ENCODE data around the gene NXF1. TPM values are rescaled to one million over a fixed set of nuclear protein-coding genes. Genes with fewer than 3 reads are reported as not detected.

Gene NXF1
- total and polyA plus RNA-seq, 2 of the 13 experiments (the other 11 are each of a cell fraction or from before 2014, with no cell fraction given) = 30.4 to 30.9 TPM

- TF ChIP-seq ZNF572 (CRISPR knock-in tag; IDR thresholded peaks at IDR 0.05) (peak; percentile 68; the same call in 1 of the 2 replicates), SIN3B (IDR thresholded peaks at IDR 0.05; ENCODE audit: low read length) (peak; percentile 55; the same call in 1 of the 2 replicates), SMAD9 (CRISPR knock-in tag; IDR thresholded peaks at IDR 0.05) (peak; percentile 79; the same call in 1 of the 2 replicates), ZNF382 (CRISPR knock-in tag; IDR thresholded peaks at IDR 0.05; ENCODE audit: borderline replicate concordance) (no peak), GATAD1 (CRISPR knock-in tag; IDR thresholded peaks at IDR 0.05) (peak; percentile 92), XRCC5 (optimal IDR thresholded peaks at IDR 0.05; ENCODE audit: low read length) (peak; percentile 71), ZNF660 (CRISPR knock-in tag; IDR thresholded peaks at IDR 0.05; ENCODE audit: borderline replicate concordance, low read depth) (no peak), GMEB2 (CRISPR knock-in tag; IDR thresholded peaks at IDR 0.05; ENCODE audit: low read depth) (no peak), FIP1L1 (IDR thresholded peaks at IDR 0.05; ENCODE audit: borderline replicate concordance, insufficient read depth, low read depth, low read length) (no peak), ZNF644 (CRISPR knock-in tag; IDR thresholded peaks at IDR 0.05; ENCODE audit: low read depth) (no peak), MTF1 (CRISPR knock-in tag; IDR thresholded peaks at IDR 0.05) (no peak)
- TF ChIP-seq, protein P1, sequence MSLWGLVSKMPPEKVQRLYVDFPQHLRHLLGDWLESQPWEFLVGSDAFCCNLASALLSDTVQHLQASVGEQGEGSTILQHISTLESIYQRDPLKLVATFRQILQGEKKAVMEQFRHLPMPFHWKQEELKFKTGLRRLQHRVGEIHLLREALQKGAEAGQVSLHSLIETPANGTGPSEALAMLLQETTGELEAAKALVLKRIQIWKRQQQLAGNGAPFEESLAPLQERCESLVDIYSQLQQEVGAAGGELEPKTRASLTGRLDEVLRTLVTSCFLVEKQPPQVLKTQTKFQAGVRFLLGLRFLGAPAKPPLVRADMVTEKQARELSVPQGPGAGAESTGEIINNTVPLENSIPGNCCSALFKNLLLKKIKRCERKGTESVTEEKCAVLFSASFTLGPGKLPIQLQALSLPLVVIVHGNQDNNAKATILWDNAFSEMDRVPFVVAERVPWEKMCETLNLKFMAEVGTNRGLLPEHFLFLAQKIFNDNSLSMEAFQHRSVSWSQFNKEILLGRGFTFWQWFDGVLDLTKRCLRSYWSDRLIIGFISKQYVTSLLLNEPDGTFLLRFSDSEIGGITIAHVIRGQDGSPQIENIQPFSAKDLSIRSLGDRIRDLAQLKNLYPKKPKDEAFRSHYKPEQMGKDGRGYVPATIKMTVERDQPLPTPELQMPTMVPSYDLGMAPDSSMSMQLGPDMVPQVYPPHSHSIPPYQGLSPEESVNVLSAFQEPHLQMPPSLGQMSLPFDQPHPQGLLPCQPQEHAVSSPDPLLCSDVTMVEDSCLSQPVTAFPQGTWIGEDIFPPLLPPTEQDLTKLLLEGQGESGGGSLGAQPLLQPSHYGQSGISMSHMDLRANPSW (CRISPR knock-in tag; IDR thresholded peaks at IDR 0.05; ENCODE audit: borderline replicate concordance) = no peak; the same call in 1 of the 2 replicates
- TF ChIP-seq, protein P2, sequence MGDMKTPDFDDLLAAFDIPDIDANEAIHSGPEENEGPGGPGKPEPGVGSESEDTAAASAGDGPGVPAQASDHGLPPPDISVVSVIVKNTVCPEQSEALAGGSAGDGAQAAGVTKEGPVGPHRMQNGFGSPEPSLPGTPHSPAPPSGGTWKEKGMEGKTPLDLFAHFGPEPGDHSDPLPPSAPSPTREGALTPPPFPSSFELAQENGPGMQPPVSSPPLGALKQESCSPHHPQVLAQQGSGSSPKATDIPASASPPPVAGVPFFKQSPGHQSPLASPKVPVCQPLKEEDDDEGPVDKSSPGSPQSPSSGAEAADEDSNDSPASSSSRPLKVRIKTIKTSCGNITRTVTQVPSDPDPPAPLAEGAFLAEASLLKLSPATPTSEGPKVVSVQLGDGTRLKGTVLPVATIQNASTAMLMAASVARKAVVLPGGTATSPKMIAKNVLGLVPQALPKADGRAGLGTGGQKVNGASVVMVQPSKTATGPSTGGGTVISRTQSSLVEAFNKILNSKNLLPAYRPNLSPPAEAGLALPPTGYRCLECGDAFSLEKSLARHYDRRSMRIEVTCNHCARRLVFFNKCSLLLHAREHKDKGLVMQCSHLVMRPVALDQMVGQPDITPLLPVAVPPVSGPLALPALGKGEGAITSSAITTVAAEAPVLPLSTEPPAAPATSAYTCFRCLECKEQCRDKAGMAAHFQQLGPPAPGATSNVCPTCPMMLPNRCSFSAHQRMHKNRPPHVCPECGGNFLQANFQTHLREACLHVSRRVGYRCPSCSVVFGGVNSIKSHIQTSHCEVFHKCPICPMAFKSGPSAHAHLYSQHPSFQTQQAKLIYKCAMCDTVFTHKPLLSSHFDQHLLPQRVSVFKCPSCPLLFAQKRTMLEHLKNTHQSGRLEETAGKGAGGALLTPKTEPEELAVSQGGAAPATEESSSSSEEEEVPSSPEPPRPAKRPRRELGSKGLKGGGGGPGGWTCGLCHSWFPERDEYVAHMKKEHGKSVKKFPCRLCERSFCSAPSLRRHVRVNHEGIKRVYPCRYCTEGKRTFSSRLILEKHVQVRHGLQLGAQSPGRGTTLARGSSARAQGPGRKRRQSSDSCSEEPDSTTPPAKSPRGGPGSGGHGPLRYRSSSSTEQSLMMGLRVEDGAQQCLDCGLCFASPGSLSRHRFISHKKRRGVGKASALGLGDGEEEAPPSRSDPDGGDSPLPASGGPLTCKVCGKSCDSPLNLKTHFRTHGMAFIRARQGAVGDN (CRISPR knock-in tag; IDR thresholded peaks at IDR 0.05) = peak; percentile 94
- TF ChIP-seq, protein P3, sequence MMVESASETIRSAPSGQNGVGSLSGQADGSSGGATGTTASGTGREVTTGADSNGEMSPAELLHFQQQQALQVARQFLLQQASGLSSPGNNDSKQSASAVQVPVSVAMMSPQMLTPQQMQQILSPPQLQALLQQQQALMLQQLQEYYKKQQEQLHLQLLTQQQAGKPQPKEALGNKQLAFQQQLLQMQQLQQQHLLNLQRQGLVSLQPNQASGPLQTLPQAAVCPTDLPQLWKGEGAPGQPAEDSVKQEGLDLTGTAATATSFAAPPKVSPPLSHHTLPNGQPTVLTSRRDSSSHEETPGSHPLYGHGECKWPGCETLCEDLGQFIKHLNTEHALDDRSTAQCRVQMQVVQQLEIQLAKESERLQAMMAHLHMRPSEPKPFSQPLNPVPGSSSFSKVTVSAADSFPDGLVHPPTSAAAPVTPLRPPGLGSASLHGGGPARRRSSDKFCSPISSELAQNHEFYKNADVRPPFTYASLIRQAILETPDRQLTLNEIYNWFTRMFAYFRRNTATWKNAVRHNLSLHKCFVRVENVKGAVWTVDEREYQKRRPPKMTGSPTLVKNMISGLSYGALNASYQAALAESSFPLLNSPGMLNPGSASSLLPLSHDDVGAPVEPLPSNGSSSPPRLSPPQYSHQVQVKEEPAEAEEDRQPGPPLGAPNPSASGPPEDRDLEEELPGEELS (CRISPR knock-in tag; IDR thresholded peaks at IDR 0.05) = no peak
- TF ChIP-seq, protein P4, sequence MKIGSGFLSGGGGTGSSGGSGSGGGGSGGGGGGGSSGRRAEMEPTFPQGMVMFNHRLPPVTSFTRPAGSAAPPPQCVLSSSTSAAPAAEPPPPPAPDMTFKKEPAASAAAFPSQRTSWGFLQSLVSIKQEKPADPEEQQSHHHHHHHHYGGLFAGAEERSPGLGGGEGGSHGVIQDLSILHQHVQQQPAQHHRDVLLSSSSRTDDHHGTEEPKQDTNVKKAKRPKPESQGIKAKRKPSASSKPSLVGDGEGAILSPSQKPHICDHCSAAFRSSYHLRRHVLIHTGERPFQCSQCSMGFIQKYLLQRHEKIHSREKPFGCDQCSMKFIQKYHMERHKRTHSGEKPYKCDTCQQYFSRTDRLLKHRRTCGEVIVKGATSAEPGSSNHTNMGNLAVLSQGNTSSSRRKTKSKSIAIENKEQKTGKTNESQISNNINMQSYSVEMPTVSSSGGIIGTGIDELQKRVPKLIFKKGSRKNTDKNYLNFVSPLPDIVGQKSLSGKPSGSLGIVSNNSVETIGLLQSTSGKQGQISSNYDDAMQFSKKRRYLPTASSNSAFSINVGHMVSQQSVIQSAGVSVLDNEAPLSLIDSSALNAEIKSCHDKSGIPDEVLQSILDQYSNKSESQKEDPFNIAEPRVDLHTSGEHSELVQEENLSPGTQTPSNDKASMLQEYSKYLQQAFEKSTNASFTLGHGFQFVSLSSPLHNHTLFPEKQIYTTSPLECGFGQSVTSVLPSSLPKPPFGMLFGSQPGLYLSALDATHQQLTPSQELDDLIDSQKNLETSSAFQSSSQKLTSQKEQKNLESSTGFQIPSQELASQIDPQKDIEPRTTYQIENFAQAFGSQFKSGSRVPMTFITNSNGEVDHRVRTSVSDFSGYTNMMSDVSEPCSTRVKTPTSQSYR (CRISPR knock-in tag; IDR thresholded peaks at IDR 0.05; ENCODE audit: borderline replicate concordance) = no peak
Measured at GRCh38 chr11:62791501-62792201, 13.6 kb downstream of the NXF1 start, which contains the start of gene TMEM223 (continued).
